ENCODE results near the gene KBTBD12.

The KBTBD12 gene

DNA sequence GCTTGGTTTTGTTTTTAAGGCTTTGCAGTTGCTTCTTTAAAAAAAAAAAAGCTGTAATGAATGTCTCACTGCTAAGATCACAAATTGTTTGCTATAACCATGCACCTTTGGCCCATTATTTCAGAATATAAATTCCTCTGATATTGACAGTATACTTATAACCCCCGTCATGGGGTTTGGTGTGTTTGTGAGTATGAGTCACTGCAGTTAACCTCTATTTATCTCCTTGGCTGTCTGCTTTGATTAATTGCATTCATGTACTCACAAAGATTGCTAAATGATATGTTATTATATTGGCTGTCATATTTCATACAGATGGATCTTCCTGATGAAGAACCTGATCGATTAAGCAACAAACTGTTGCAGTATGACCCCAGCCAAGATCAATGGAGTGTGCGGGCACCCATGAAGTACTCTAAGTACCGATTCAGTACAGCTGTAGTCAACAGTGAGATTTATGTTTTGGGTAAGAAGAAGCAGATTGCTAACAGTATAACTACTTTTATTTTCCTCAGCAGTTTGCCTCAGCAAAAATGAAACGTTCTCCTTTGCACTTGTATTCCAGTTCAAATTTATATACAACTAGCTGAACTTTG, 14.9 kb downstream of the KBTBD12 start:
- TF ChIP-seq EZH2 (optimal IDR thresholded peaks at IDR 0.05; ENCODE audit: low read depth, low read length), result no peak
- TF ChIP-seq, protein P1, sequence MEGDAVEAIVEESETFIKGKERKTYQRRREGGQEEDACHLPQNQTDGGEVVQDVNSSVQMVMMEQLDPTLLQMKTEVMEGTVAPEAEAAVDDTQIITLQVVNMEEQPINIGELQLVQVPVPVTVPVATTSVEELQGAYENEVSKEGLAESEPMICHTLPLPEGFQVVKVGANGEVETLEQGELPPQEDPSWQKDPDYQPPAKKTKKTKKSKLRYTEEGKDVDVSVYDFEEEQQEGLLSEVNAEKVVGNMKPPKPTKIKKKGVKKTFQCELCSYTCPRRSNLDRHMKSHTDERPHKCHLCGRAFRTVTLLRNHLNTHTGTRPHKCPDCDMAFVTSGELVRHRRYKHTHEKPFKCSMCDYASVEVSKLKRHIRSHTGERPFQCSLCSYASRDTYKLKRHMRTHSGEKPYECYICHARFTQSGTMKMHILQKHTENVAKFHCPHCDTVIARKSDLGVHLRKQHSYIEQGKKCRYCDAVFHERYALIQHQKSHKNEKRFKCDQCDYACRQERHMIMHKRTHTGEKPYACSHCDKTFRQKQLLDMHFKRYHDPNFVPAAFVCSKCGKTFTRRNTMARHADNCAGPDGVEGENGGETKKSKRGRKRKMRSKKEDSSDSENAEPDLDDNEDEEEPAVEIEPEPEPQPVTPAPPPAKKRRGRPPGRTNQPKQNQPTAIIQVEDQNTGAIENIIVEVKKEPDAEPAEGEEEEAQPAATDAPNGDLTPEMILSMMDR (IDR thresholded peaks at IDR 0.05; ENCODE audit: low read length), result no peak
- TF ChIP-seq EZH2phosphoT487 (IDR thresholded peaks at IDR 0.05; ENCODE audit: low read length), result no peak
- Histone ChIP-seq H3K27me3 (replicated peaks; ENCODE audit: insufficient read depth, low read length) (no peaks in the 10 kb centered on the region), H3K27ac (ENCODE audit: low read length) (no peak overlapping the region), H3K79me2 (ENCODE audit: low read length) (no peaks in the 10 kb centered on the region), H3K9ac (ENCODE audit: low read length) (no peak overlapping the region), H3K9me3 (replicated peaks; ENCODE audit: insufficient read depth, low read length) (no peaks in the 10 kb centered on the region), H3K36me3 (replicated peaks; ENCODE audit: insufficient read depth, low read length) (no peaks in the 10 kb centered on the region), H3F3A (ENCODE audit: insufficient read depth, low read length) (peaks cover 8% of the 10 kb centered on the region; the same call in 1 of the 2 replicates), H3K4me3 (ENCODE audit: low read length) (no peak overlapping the region), H3K4me2 (ENCODE audit: low read depth, low read length) (no peak overlapping the region), H3K9me2 (replicated peaks; ENCODE audit: insufficient read depth, low read length) (no peaks in the 10 kb centered on the region), H3K4me1 (ENCODE audit: low read length) (peaks cover 15% of the 10 kb centered on the region), H2AFZ (ENCODE audit: low read length) (no peak overlapping the region), H4K20me1 (ENCODE audit: insufficient read depth, low read length) (no peaks in the 10 kb centered on the region)
- DNase-seq, result no peak

DNA sequence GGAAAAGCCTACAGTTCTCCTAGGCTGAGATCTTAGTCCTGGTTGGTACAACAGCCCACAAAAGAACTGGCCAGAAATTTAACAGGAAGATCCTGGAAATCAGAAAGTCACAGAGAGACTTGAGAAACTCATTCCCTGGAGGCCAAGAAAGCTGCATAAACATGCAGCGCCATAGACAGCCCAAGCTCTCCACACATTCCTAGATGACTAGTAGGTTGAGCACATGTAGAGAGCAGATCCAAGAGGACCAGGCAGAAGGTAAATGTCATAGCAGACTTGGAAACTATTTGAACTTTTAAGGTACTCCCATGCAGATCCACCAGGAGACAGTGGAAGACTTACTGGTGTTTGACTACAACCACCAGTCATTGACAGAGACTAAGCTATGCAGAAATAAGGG, 18.4 kb downstream of the KBTBD12 start:
- no peaks in the 10 kb centered on the region for H3K9me3 ChIP-seq (replicated peaks; ENCODE audit: insufficient read depth, low read length)
- no peak overlapping the region for H3K4me2 ChIP-seq (ENCODE audit: low read depth, low read length)
- no peaks in the 10 kb centered on the region for H3K36me3 ChIP-seq (replicated peaks; ENCODE audit: insufficient read depth, low read length)
- H3K27ac ChIP-seq (ENCODE audit: low read length), result no peak overlapping the region
- H3F3A ChIP-seq (ENCODE audit: insufficient read depth, low read length), result no peaks in the 10 kb centered on the region
- H3K4me1 ChIP-seq (ENCODE audit: low read length), result no peaks in the 10 kb centered on the region
- H3K4me3 ChIP-seq (ENCODE audit: low read length), result no peak overlapping the region
- H2AFZ ChIP-seq (ENCODE audit: low read length), result no peak overlapping the region
- no peak overlapping the region for H3K9ac ChIP-seq (ENCODE audit: low read length)
- no peaks in the 10 kb centered on the region for H4K20me1 ChIP-seq (ENCODE audit: insufficient read depth, low read length)
- H3K79me2 ChIP-seq (ENCODE audit: low read length), result no peaks in the 10 kb centered on the region
- TF ChIP-seq EZH2 (optimal IDR thresholded peaks at IDR 0.05; ENCODE audit: low read depth, low read length), result no peak
- TF ChIP-seq, protein P1 (IDR thresholded peaks at IDR 0.05; ENCODE audit: low read length), result no peak
- TF ChIP-seq EZH2phosphoT487 (IDR thresholded peaks at IDR 0.05; ENCODE audit: low read length), result no peak
- no peaks in the 10 kb centered on the region for H3K9me2 ChIP-seq (replicated peaks; ENCODE audit: insufficient read depth, low read length)
- no peak for DNase-seq
- no peaks in the 10 kb centered on the region for H3K27me3 ChIP-seq (replicated peaks; ENCODE audit: insufficient read depth, low read length)

DNA sequence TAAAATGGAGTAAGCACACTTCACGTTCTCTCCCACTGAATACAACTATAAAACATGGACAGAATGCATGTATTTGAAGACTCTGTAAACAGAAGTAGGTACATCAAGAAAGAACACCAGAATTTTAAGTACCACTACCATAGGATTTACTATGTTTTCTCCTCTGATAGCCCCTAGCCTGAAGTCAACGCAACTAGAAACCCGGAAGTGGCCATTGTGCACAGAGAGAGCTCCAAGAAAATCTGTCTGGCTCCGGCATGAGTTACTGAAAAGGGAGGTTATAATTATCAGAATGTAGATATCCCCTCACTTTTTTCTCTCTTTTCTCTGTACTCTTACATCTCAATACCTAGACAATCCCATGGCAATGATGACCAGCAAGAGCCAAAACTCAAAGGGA, 23.8 kb downstream of the KBTBD12 start:
- Histone ChIP-seq H3K4me2 (ENCODE audit: low read depth, low read length) (no peak overlapping the region), H2AFZ (ENCODE audit: low read length) (no peak overlapping the region), H3K36me3 (replicated peaks; ENCODE audit: insufficient read depth, low read length) (no peaks in the 10 kb centered on the region), H3F3A (ENCODE audit: insufficient read depth, low read length) (no peaks in the 10 kb centered on the region), H4K20me1 (ENCODE audit: insufficient read depth, low read length) (no peaks in the 10 kb centered on the region), H3K27ac (ENCODE audit: low read length) (no peak overlapping the region), H3K79me2 (ENCODE audit: low read length) (no peaks in the 10 kb centered on the region), H3K9me2 (replicated peaks; ENCODE audit: insufficient read depth, low read length) (no peaks in the 10 kb centered on the region), H3K4me3 (ENCODE audit: low read length) (no peak overlapping the region), H3K9ac (ENCODE audit: low read length) (no peak overlapping the region), H3K9me3 (replicated peaks; ENCODE audit: insufficient read depth, low read length) (no peaks in the 10 kb centered on the region), H3K4me1 (ENCODE audit: low read length) (no peaks in the 10 kb centered on the region), H3K27me3 (replicated peaks; ENCODE audit: insufficient read depth, low read length) (no peaks in the 10 kb centered on the region)
- TF ChIP-seq, protein P1 (IDR thresholded peaks at IDR 0.05; ENCODE audit: low read length), result no peak
- TF ChIP-seq EZH2 (optimal IDR thresholded peaks at IDR 0.05; ENCODE audit: low read depth, low read length) (no peak), EZH2phosphoT487 (IDR thresholded peaks at IDR 0.05; ENCODE audit: low read length) (no peak)
- no peak for DNase-seq
